HG03575 (cell line): ENCODE data around the gene PCNX2.

Experiments used
- ATAC-seq: cut with Tn5 transposase; IDR thresholded peaks from one replicate; pipeline ENCODE4 v1.9.1; 2021; ENCODE audit not compliant: unreplicated experiment, insufficient number of reproducible peaks, low FRiP score; ENCODE audit errors: extremely low read depth

Gene PCNX2

DNA sequence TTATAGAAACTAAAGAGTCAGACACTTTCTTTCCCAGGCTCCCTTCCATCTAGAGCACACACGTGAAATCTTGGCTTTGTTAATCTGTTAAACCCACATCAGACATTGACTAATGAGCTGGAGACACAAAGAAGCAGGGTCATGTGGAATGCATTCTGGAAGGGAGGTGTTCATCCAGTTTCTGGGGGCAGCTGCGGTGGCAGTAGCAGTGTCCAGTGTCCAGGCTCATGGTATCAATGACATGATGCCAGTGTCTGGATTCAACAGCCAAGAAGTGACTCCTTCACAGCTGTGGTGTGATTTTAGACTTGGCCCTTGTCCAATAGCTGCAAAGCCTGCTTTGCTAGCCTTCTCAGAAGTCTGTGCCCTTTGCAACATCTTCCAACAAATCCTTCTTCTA is 249.9 kb downstream of the PCNX2 start:
- no peak for ATAC-seq

GRCh38 chr1:233042834-233043233 is 252.7 kb downstream of the PCNX2 start:
- no peak for ATAC-seq

- no peak for ATAC-seq
Measured at GRCh38 chr1:233040494-233040893, 255.0 kb downstream of the PCNX2 start.

GRCh38 chr1:233038581-233038980 is 256.9 kb downstream of the PCNX2 start:
- ATAC-seq: no peak

GRCh38 chr1:233037843-233038242 is 257.7 kb downstream of the PCNX2 start:
- no peak for ATAC-seq

DNA sequence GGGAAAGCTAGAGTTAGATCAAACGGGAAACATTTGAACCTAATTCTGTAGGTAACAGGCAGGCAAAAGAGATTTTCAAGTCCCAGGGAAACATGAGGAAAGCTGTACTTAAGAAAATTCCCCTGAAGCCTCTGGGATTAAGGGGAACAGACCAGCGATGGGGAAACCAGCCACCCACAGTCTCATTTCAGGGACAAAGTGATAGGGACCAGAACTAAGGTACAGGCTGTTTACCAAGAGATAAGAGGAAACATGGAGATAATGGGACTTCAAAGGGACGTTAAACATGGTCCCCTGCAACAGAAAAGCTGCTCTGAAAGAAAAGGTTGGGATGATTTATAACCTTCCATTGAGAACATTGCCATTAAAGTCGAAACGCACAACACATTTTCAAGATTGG is 260.7 kb downstream of the PCNX2 start:
- ATAC-seq: no peak

DNA sequence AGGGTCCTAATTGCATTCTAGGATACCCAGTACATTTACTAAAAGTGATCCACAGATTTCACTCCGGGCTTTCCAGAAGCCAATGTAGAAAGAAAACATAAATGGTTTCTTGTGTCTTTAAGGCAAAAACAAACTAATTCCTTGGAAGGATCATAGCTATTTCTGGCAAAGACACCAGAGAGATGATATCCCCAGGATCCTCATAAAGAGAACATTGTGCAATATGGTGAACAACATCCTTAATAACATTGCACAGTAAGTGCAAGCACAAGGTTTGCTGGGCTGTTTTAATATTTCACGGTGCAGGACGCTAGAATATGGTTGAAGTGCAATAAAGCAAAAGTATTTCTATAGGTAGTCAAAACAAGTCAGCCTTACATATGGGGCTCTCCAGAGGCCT is 262.2 kb downstream of the PCNX2 start:
- no peak for ATAC-seq

DNA sequence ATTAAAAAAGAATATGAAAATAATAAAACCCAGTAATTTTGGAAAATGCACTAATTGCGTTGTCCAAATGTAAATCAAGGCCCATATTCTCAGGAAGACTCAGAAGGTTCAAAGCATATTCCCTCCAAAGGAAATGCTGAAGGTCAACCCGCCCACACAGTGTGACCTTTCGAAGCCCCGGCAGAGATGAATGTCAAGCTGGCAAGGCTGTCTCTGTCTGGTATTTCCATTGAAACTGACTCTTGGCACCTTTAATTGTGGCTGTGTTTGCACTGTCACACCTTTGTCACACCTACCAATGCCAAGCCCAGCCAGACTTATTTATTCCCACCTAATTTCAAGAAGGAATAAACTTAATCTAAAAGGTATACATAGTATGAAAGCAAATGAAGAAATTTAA is 262.6 kb downstream of the PCNX2 start:
- no peak for ATAC-seq

GRCh38 chr1:233031521-233031920 is 264.0 kb downstream of the PCNX2 start:
- no peak for ATAC-seq

GRCh38 chr1:233027046-233027445 is 268.5 kb downstream of the PCNX2 start:
- ATAC-seq: no peak

- ATAC-seq: no peak
Measured at GRCh38 chr1:233025567-233025966, 270.0 kb downstream of the PCNX2 start.

- ATAC-seq: no peak
Measured at GRCh38 chr1:233025157-233025556, 270.4 kb downstream of the PCNX2 start.

GRCh38 chr1:233024199-233024598 is 271.3 kb downstream of the PCNX2 start:
- no peak for ATAC-seq

DNA sequence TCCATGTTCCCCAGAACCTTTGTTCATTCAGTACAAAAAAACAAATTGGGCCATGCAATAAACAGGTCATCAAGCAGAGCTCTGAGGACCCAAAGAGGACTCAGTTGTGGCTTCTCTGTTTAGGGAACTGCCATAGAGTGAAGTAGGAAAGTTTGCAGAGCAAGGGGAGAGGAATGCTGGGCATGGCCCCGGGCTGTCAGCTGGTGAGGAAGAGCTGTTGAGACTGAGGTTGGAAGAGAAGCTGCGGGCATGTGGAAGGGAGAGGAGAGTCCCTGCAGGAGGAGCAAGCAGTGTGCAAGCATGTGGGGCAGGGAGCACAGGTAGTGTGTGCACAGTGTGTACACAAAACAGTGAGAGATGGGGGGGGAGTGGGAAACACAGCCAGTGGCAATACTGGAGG is 273.3 kb downstream of the PCNX2 start:
- no peak for ATAC-seq

- no peak for ATAC-seq
Measured at GRCh38 chr1:233020426-233020825, 275.1 kb downstream of the PCNX2 start.

DNA sequence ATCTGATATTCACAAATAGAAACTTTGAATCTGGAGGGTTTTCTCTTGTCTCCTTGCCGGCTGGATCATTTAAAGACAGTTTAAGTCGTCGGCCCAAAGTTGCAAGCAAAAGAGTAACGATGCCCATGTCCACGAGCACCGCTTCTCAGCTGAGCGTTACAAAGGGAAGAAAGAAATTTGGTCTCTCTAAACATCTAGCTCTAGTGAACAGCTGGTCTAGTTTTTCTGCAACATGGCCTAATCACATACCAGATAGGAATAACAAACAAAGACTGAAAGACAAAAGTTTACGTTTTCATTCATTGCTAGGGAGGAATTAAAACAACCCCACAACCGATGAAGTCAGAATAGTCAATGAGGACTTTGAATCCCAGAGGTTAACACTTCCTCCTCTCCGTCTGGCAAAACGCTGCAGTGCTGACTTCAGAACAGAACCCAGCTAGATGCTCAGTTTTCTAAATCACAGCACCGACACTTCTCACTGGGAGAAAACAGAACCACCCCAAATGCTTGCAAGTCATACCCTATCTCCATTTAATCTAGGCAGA is 275.7 kb downstream of the PCNX2 start:
- ATAC-seq: no peak

- no peak for ATAC-seq
Measured at GRCh38 chr1:233019083-233019482, 276.4 kb downstream of the PCNX2 start.

DNA sequence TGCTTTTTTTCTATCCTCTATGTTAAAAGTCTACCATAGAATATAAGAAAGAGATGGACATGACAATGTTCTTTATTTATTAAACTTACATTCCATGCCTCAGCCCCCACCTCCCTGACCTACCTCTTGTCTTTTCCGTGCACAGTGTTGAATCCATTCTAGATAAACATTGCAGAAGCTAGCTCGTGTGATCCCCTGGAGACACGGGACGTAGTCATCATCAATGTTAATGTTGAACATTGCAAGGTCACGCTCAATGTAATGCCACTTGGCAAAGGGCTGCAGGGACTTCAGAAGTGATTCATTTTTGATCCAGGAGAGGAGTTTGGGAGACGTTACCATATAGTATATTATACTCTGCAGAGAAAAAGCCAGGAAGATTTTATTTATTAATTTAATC is 278.7 kb downstream of the PCNX2 start:
- ATAC-seq: no peak

DNA sequence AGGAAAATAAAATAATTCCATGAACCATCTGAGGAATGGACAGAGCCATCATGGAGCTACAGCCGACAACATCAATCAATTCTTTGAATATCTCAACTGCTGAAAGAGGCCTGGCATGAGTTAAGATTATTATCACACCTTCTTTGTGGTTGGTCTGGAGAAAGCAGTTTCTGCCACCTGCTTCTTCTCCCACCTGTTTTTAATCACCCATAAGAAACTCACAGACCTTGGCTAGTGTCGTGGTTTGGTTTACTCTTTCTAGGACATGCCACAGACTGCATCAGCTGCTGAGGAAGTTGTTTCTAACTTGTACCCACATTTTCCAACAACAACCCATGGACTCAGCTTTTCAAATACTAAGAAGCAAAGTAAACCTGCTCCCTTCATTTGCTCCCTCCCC is 279.6 kb downstream of the PCNX2 start:
- ATAC-seq: no peak

- ATAC-seq: no peak
Measured at GRCh38 chr1:233012021-233012420, 283.5 kb downstream of the PCNX2 start.

GRCh38 chr1:233010146-233010545 is 285.4 kb downstream of the PCNX2 start:
- no peak for ATAC-seq

GRCh38 chr1:233006541-233006973 is 289.0 kb downstream of the PCNX2 start:
- ATAC-seq: no peak
